Panc1 (cell line): Measurements from ENCODE around the gene RFT1. TPM values are rescaled to one million over a fixed set of nuclear protein-coding genes. Genes with fewer than 3 reads are reported as not detected.

Source experiments
- ATAC-seq: fragments of 200-7000 bp; cut with Tn5 transposase; 2 replicates; pipeline ENCODE4 v1.9.1; 2020; ENCODE audit warnings: mild to moderate bottlenecking, moderate library complexity
- BruUV-seq: library from RNA; stranded (reverse); fragments of 400-500 nt; replicated peaks from 2 replicates; lab custom pipeline; 2021; lab: Mats Ljungman, UMichigan
- CTCF ChIA-PET: fragments of 300-600 bp; sonication (Branson Sonifier 250); formaldehyde crosslinking; loops from one replicate; lab custom pipeline; 2022; ENCODE audit warnings: antibody characterized with exemption; lab: Charles Lee
- POLR2A ChIA-PET: fragments of 300-600 bp; sonication (Branson Sonifier 250); formaldehyde crosslinking; loops from one replicate; lab custom pipeline; 2022; ENCODE audit warnings: antibody characterized with exemption; lab: Charles Lee
- DNase-seq: peaks from one replicate; pipeline ENCODE4 v3.0.0-alpha.2; 2010; ENCODE audit warnings: low read depth, low spot score
- H3K27ac ChIP-seq: 2 replicates; pipeline ENCODE4 v1.5.1; 2011; ENCODE audit warnings: mild to moderate bottlenecking, low read length, inconsistent platforms
- H3K27me3 ChIP-seq: fragments of 200-500 bp; sonication (Bioruptor generic); 2 replicates; pipeline ENCODE4 v1.6.0; 2014; ENCODE audit warnings: low read length, inconsistent platforms; ENCODE audit not compliant: control insufficient read depth, insufficient read depth
- H3K36me3 ChIP-seq: fragments of 200-500 bp; sonication (Bioruptor generic); 2 replicates; pipeline ENCODE4 v1.5.1; 2014; ENCODE audit warnings: inconsistent platforms, mild to moderate bottlenecking, low read length, moderate library complexity; ENCODE audit not compliant: control insufficient read depth, insufficient read depth
- H3K4me1 ChIP-seq: 2 replicates; pipeline ENCODE4 v1.5.1; 2011; ENCODE audit warnings: inconsistent platforms, mild to moderate bottlenecking, low read length, moderate library complexity; ENCODE audit not compliant: control insufficient read depth, insufficient read depth
- H3K4me3 ChIP-seq, 2 experiments: 2 replicates each; pipeline ENCODE4 v1.5.1; 2011 to 2012; ENCODE audit warnings: low read depth in 2 of 2, low read length in 2 of 2, mild to moderate bottlenecking in 2 of 2, inconsistent platforms in 1 of 2, moderate library complexity in 1 of 2
- H3K9me3 ChIP-seq: fragments of 200-500 bp; sonication (Bioruptor generic); 2 replicates; pipeline ENCODE4 v1.5.1; 2014; ENCODE audit warnings: low read depth, mild to moderate bottlenecking, inconsistent platforms, low read length, moderate library complexity; ENCODE audit not compliant: control insufficient read depth, insufficient read depth
- POLR2AphosphoS5 ChIP-seq: IDR thresholded peaks from 2 replicates; pipeline ENCODE4 v1.6.1; 2012; ENCODE audit warnings: mild to moderate bottlenecking, low read depth, low read length, moderate library complexity
- SIN3A ChIP-seq: IDR thresholded peaks from 2 replicates; pipeline ENCODE4 v1.6.1; 2012; ENCODE audit warnings: low read depth, mild to moderate bottlenecking, low read length, moderate library complexity, borderline replicate concordance; ENCODE audit not compliant: insufficient read depth
- TCF7L2 ChIP-seq: IDR thresholded peaks from 2 replicates; pipeline ENCODE4 v1.6.1; 2011; ENCODE audit warnings: mild to moderate bottlenecking, low read depth, low read length, inconsistent platforms
- in situ Hi-C: cut with HindIII; loops from 2 replicates; pipeline ENCODE4 v1.10.0; 2016; ENCODE audit warnings: low sequenced_read_pairs, low pct_unique_long_range_greater_than_20kb
- intact Hi-C: fragments of 100-400 bp; cut with micrococcal nuclease; formaldehyde crosslinking; loops from one replicate; pipeline ENCODE4 v1.10.0; 2022; ENCODE audit not compliant: unreplicated experiment
- total RNA-seq: library from RNA; stranded (reverse); gene quantifications from one replicate; pipeline ENCODE4 v1.2.1, GENCODE V29; 2021; ENCODE audit not compliant: unreplicated experiment
- TF ChIP-seq, protein P1 (sequence below): fragments of 450-650 bp; IDR thresholded peaks from 2 replicates; pipeline ENCODE4 v1.5.1; 2017; ENCODE audit warnings: mild to moderate bottlenecking
- TF ChIP-seq, protein P2 (sequence below), 2 experiments: IDR thresholded peaks; 2 replicates each; pipeline ENCODE4 v1.6.1; 2011 to 2012; ENCODE audit warnings: low read depth in 2 of 2, control low read depth in 1 of 2, low read length in 1 of 2, mild to moderate bottlenecking in 1 of 2, moderate library complexity in 1 of 2; ENCODE audit not compliant: insufficient read depth in 1 of 2

The RFT1 gene
- total RNA-seq, 1 experiment from 2014 or later: 21.0 TPM

DNA sequence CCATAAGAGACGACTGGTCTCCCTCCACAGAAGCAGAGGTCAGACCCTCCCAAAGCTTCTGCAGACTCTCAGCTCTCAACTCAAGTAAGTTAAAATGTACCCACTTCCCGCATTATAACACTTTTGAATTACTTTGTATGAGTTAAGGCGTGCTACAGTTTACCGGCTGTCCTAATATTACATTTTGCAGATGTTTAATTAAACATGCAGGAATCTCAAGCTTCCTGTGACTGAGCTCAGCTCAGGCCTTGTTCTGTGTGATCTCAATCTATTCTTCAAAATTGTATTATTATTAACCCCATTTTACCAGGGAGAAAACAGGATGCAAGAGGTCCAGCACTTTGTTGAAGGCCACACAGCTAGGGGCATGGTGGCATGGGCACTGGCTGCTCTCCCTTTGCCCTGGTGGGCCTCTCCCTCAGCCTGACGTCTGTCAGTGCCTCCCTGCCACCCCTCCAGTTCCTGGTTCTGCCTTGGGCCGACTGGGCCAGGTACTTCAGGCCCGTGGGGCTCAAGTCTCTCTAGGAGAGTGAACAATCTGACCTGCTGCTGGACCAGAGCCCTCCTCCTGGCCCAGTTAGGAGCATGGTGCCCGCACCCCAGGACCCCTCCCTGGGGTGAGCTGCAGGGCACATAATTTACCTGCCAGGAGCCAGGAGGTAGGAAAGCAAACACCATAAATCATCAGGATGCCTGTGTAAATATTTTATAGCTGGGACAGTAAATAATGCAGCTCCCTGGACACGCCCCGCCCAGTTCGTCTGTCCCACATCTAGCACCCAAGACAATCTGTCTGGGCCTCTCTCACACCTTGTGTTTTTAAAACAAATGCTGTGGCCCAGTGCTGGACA, 14.9 kb upstream of the RFT1 start:
- H3K27me3 ChIP-seq: no peaks in the 10 kb centered on the region
- H3K9me3 ChIP-seq: no peaks in the 10 kb centered on the region
- intact Hi-C loops: no loop called here
- TF ChIP-seq, protein P1, sequence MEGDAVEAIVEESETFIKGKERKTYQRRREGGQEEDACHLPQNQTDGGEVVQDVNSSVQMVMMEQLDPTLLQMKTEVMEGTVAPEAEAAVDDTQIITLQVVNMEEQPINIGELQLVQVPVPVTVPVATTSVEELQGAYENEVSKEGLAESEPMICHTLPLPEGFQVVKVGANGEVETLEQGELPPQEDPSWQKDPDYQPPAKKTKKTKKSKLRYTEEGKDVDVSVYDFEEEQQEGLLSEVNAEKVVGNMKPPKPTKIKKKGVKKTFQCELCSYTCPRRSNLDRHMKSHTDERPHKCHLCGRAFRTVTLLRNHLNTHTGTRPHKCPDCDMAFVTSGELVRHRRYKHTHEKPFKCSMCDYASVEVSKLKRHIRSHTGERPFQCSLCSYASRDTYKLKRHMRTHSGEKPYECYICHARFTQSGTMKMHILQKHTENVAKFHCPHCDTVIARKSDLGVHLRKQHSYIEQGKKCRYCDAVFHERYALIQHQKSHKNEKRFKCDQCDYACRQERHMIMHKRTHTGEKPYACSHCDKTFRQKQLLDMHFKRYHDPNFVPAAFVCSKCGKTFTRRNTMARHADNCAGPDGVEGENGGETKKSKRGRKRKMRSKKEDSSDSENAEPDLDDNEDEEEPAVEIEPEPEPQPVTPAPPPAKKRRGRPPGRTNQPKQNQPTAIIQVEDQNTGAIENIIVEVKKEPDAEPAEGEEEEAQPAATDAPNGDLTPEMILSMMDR: no peak
- TF ChIP-seq, protein P2, sequence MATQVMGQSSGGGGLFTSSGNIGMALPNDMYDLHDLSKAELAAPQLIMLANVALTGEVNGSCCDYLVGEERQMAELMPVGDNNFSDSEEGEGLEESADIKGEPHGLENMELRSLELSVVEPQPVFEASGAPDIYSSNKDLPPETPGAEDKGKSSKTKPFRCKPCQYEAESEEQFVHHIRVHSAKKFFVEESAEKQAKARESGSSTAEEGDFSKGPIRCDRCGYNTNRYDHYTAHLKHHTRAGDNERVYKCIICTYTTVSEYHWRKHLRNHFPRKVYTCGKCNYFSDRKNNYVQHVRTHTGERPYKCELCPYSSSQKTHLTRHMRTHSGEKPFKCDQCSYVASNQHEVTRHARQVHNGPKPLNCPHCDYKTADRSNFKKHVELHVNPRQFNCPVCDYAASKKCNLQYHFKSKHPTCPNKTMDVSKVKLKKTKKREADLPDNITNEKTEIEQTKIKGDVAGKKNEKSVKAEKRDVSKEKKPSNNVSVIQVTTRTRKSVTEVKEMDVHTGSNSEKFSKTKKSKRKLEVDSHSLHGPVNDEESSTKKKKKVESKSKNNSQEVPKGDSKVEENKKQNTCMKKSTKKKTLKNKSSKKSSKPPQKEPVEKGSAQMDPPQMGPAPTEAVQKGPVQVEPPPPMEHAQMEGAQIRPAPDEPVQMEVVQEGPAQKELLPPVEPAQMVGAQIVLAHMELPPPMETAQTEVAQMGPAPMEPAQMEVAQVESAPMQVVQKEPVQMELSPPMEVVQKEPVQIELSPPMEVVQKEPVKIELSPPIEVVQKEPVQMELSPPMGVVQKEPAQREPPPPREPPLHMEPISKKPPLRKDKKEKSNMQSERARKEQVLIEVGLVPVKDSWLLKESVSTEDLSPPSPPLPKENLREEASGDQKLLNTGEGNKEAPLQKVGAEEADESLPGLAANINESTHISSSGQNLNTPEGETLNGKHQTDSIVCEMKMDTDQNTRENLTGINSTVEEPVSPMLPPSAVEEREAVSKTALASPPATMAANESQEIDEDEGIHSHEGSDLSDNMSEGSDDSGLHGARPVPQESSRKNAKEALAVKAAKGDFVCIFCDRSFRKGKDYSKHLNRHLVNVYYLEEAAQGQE (IDR thresholded peaks at IDR 0.05; ENCODE audit: insufficient read depth in 1 of 2, low read depth in 2 of 2, low read length in 1 of 2): no peak
- TF ChIP-seq POLR2AphosphoS5: no peak
- TF ChIP-seq TCF7L2: no peak
- TF ChIP-seq SIN3A: no peak
- BruUV-seq: no TSS peak
- no peak overlapping the region for H3K4me3 ChIP-seq
- no peaks in the 10 kb centered on the region; the same call in 1 of the 2 replicates for H3K4me1 ChIP-seq
- no peak for ATAC-seq
- no peaks in the 10 kb centered on the region for H3K36me3 ChIP-seq
- ChIA-PET CTCF (no interaction called here), POLR2A (no interaction called here)
- in situ Hi-C loops: no loop called here
- DNase-seq: no peak
- H3K27ac ChIP-seq: no peak overlapping the region

DNA sequence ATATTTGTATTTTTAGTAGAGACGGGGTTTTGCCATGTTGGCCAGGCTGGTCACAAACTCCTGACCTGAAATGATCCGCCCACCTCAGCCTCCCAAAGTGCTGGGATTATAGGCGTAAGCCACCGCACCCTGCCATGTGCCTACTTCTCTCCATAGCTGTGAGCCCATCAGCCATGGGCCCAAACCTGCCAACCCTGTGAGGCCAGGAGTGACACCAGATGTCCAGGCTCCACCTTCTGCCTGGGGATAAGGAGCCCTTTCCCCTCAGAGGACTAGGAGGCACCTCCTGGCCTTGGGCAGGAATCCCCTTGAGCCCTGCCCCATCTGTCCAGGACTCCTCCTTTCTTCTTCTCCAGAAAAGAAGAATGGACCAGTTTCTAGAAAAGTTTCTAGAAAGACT, 14.2 kb upstream of the RFT1 start:
- Histone ChIP-seq H3K4me3 (no peak overlapping the region), H3K27ac (no peak overlapping the region), H3K4me1 (no peaks in the 10 kb centered on the region; the same call in 1 of the 2 replicates), H3K36me3 (no peaks in the 10 kb centered on the region), H3K27me3 (no peaks in the 10 kb centered on the region), H3K9me3 (no peaks in the 10 kb centered on the region)
- POLR2A ChIA-PET: no interaction called here
- in situ Hi-C loops (no loop called here), intact Hi-C loops (no loop called here)
- CTCF ChIA-PET: no interaction called here
- ATAC-seq (no peak), DNase-seq (no peak)
- TF ChIP-seq POLR2AphosphoS5 (no peak), TCF7L2 (no peak), SIN3A (no peak)
- TF ChIP-seq, protein P2 (IDR thresholded peaks at IDR 0.05; ENCODE audit: insufficient read depth in 1 of 2, low read depth in 2 of 2, low read length in 1 of 2): no peak
- TF ChIP-seq, protein P1: no peak
- BruUV-seq: no TSS peak
